PFSK-1 (cell line): ENCODE measurements around the gene KHDC1.

ENCODE experiments used
- FOXP2 ChIP-seq: optimal IDR thresholded peaks from 2 replicates; pipeline ENCODE3; 2011; ENCODE audit warnings: borderline replicate concordance, control low read depth, inconsistent platforms; ENCODE audit not compliant: insufficient read depth; ENCODE audit errors: extremely low read length, extremely low read depth
- POLR2AphosphoS5 ChIP-seq: IDR thresholded peaks from 2 replicates; pipeline ENCODE4 v1.6.1; 2012; ENCODE audit warnings: low read depth, mild to moderate bottlenecking, control low read depth, low read length, moderate library complexity
- SIN3A ChIP-seq: IDR thresholded peaks from 2 replicates; pipeline ENCODE4 v1.6.1; 2012; ENCODE audit warnings: mild to moderate bottlenecking, low read length, moderate library complexity, borderline replicate concordance; ENCODE audit not compliant: insufficient read depth

DNA sequence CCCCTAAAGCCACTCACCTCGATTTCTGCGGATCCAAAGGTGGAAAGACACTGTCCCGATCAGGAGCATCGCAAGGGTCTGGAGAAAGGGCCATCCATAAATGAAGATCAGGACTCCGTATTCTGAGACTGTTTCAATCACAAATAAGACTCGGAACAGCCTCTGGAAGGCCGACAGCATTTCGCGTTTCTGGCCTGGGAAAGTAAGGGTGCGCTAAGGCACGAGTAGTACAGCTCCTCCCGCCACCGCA is 46.5 kb upstream of the KHDC1 start:
- TF ChIP-seq SIN3A (no peak), POLR2AphosphoS5 (no peak), FOXP2 (no peak)
